ENCODE results near the gene FGD2. TPM values are rescaled to one million over a fixed set of nuclear protein-coding genes. Genes with fewer than 3 reads are reported as not detected.

The FGD2 gene
- total and polyA plus RNA-seq, 9 of the 15 experiments (the other 6 are each of a cell fraction or from before 2014, with no cell fraction given) = 0.09 TPM; not detected in 8

DNA sequence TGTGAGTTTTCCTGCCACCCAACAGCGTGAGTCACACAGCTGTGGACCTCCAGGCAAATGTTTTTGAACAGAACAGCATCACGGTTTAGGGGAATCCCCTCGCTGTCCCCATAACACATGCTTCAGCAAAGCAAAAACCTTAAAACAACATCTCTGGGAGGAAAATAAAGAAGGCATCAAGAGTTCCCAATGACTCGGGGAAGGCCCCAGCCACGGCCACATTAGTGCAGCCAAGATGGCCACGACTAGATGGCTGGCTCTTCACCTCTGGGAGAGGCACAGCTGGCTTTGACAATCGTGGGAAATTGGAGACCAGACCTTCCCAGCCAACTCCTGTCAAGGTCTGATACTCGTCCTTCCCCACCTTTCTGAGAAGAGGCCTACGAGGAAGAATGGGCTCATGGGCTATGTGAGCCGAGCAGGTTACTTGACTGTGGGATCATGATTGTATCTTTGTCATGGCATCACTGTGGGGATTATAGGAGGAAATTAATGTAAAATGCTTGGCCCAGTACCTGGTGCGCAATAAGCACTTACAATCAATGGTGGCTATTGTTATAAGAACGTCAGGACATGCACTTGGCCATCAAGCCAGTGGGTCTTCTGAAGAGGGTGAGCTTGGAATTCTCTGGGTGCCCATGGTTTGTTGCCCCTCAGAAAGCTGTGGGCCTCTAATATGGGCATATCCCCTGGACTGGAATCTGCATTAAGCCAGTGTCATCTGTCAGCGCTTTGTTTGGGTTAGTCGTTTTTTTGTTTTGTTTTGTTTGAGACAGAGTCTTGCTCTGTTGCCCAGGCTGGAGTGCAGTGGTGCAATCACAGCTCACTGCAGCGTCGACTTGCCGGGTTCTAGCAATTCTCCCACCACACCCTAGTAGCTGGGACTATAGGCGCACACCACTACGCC lies 43.6 kb downstream of the FGD2 start (continued):
- TF ChIP-seq, protein P1, sequence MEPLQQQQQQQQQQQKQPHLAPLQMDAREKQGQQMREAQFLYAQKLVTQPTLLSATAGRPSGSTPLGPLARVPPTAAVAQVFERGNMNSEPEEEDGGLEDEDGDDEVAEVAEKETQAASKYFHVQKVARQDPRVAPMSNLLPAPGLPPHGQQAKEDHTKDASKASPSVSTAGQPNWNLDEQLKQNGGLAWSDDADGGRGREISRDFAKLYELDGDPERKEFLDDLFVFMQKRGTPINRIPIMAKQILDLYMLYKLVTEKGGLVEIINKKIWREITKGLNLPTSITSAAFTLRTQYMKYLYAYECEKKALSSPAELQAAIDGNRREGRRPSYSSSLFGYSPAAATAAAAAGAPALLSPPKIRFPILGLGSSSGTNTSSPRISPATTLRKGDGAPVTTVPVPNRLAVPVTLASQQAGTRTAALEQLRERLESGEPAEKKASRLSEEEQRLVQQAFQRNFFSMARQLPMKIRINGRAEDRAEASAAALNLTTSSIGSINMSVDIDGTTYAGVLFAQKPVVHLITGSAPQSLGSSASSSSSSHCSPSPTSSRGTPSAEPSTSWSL (CRISPR knock-in tag; IDR thresholded peaks at IDR 0.05; ENCODE audit: borderline replicate concordance) = 0 out of 2 replicates have a peak, but pooled peaks have one; percentile 31
- TF ChIP-seq ETV6 (IDR thresholded peaks at IDR 0.05; ENCODE audit: borderline replicate concordance in 1 of 2, low read depth in 2 of 2, low read length in 1 of 2) = peak in 1 of 2 experiments; percentile 50; a peak in 1 of 4 replicates
- TF ChIP-seq ETV6 (CRISPR knock-in tag; IDR thresholded peaks at IDR 0.05; ENCODE audit: borderline replicate concordance) = no peak
- TF ChIP-seq, protein P2, sequence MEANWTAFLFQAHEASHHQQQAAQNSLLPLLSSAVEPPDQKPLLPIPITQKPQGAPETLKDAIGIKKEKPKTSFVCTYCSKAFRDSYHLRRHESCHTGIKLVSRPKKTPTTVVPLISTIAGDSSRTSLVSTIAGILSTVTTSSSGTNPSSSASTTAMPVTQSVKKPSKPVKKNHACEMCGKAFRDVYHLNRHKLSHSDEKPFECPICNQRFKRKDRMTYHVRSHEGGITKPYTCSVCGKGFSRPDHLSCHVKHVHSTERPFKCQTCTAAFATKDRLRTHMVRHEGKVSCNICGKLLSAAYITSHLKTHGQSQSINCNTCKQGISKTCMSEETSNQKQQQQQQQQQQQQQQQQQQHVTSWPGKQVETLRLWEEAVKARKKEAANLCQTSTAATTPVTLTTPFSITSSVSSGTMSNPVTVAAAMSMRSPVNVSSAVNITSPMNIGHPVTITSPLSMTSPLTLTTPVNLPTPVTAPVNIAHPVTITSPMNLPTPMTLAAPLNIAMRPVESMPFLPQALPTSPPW (CRISPR knock-in tag; IDR thresholded peaks at IDR 0.05) = peak; percentile 86; the same call in 1 of the 2 replicates
- TF ChIP-seq, protein P3, sequence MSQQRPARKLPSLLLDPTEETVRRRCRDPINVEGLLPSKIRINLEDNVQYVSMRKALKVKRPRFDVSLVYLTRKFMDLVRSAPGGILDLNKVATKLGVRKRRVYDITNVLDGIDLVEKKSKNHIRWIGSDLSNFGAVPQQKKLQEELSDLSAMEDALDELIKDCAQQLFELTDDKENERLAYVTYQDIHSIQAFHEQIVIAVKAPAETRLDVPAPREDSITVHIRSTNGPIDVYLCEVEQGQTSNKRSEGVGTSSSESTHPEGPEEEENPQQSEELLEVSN (IDR thresholded peaks at IDR 0.05; ENCODE audit: borderline replicate concordance in 1 of 2, extremely low read depth in 1 of 2, insufficient read depth in 1 of 2, insufficient read length in 1 of 2, low read depth in 1 of 2, low read length in 1 of 2, poor library complexity in 1 of 2, severe bottlenecking in 1 of 2) = peak in 1 of 2 experiments; percentile 2
- no peak for TF ChIP-seq FOXA1 (IDR thresholded peaks at IDR 0.05; ENCODE audit: borderline replicate concordance)
- TF ChIP-seq, protein P4, sequence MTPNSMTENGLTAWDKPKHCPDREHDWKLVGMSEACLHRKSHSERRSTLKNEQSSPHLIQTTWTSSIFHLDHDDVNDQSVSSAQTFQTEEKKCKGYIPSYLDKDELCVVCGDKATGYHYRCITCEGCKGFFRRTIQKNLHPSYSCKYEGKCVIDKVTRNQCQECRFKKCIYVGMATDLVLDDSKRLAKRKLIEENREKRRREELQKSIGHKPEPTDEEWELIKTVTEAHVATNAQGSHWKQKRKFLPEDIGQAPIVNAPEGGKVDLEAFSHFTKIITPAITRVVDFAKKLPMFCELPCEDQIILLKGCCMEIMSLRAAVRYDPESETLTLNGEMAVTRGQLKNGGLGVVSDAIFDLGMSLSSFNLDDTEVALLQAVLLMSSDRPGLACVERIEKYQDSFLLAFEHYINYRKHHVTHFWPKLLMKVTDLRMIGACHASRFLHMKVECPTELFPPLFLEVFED (CRISPR knock-in tag; conservative IDR thresholded peaks at IDR 0.05) = no peak
- TF ChIP-seq, protein P5, sequence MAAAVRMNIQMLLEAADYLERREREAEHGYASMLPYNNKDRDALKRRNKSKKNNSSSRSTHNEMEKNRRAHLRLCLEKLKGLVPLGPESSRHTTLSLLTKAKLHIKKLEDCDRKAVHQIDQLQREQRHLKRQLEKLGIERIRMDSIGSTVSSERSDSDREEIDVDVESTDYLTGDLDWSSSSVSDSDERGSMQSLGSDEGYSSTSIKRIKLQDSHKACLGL (CRISPR knock-in tag; IDR thresholded peaks at IDR 0.05; ENCODE audit: borderline replicate concordance, poor library complexity, severe bottlenecking) = no peak
- TF ChIP-seq LARP7 (IDR thresholded peaks at IDR 0.05) = no peak
- TF ChIP-seq, protein P6, sequence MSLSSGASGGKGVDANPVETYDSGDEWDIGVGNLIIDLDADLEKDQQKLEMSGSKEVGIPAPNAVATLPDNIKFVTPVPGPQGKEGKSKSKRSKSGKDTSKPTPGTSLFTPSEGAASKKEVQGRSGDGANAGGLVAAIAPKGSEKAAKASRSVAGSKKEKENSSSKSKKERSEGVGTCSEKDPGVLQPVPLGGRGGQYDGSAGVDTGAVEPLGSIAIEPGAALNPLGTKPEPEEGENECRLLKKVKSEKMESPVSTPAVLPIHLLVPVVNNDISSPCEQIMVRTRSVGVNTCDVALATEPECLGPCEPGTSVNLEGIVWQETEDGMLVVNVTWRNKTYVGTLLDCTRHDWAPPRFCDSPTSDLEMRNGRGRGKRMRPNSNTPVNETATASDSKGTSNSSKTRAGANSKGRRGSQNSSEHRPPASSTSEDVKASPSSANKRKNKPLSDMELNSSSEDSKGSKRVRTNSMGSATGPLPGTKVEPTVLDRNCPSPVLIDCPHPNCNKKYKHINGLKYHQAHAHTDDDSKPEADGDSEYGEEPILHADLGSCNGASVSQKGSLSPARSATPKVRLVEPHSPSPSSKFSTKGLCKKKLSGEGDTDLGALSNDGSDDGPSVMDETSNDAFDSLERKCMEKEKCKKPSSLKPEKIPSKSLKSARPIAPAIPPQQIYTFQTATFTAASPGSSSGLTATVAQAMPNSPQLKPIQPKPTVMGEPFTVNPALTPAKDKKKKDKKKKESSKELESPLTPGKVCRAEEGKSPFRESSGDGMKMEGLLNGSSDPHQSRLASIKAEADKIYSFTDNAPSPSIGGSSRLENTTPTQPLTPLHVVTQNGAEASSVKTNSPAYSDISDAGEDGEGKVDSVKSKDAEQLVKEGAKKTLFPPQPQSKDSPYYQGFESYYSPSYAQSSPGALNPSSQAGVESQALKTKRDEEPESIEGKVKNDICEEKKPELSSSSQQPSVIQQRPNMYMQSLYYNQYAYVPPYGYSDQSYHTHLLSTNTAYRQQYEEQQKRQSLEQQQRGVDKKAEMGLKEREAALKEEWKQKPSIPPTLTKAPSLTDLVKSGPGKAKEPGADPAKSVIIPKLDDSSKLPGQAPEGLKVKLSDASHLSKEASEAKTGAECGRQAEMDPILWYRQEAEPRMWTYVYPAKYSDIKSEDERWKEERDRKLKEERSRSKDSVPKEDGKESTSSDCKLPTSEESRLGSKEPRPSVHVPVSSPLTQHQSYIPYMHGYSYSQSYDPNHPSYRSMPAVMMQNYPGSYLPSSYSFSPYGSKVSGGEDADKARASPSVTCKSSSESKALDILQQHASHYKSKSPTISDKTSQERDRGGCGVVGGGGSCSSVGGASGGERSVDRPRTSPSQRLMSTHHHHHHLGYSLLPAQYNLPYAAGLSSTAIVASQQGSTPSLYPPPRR (CRISPR knock-in tag; IDR thresholded peaks at IDR 0.05; ENCODE audit: borderline replicate concordance) = no peak
- TF ChIP-seq ZNF133 (CRISPR knock-in tag; IDR thresholded peaks at IDR 0.05) = peak; percentile 74; the same call in 1 of the 2 replicates
- TF ChIP-seq SOX6 (IDR thresholded peaks at IDR 0.05) = no peak
